Neural progenitor cell (in vitro differentiated cells): Measurements from ENCODE around the gene CLDN9.

Experiments used
- CTCF ChIP-seq: fragments of 200-600 bp; sonication (generic); IDR thresholded peaks from 2 replicates; pipeline ENCODE4 v1.5.1; 2017; ENCODE audit warnings: antibody characterized with exemption, mild to moderate bottlenecking
- EZH2 ChIP-seq: fragments of 200-600 bp; sonication (generic); IDR thresholded peaks from 2 replicates; pipeline ENCODE4 v1.6.1; 2017; ENCODE audit warnings: antibody characterized with exemption, mild to moderate bottlenecking, moderate library complexity
- EZH2phosphoT487 ChIP-seq: fragments of 200-600 bp; sonication (generic); IDR thresholded peaks from 2 replicates; pipeline ENCODE4 v1.6.1; 2017; ENCODE audit warnings: antibody characterized with exemption

DNA sequence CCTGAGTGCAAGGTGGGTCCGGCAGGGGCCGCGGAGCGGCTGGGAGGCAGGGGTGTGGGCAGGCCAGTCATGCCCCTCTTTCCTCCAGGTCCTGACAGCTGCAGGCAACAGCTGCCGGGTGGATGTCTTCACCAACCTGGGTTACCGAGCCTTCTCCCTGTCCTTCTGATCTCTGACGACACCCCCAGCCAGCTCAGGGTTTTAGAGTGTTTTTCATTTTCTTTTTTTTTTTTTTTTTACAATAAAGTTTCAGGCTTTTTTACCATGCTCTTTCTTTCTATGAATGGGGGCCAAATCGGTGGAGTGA, 14.7 kb downstream of the CLDN9 start:
- TF ChIP-seq CTCF (no peak), EZH2 (no peak), EZH2phosphoT487 (no peak)
